IPS-15b (cell line): ENCODE results near the gene CCDC14.
"Not testable (repeated sequence)": the region's sequence is repeated elsewhere in the genome, so short reads cannot be mapped to it uniquely, and the experiment has no call there.

Experiments
- H3K27me3 ChIP-seq: one replicate; pipeline ENCODE4 v1.6.1; 2013; ENCODE audit warnings: low read length; ENCODE audit not compliant: control insufficient read depth, insufficient read depth
- H3K36me3 ChIP-seq: one replicate; pipeline ENCODE4 v1.6.1; 2013; ENCODE audit warnings: low read length; ENCODE audit not compliant: control insufficient read depth, insufficient read depth
- H3K4me1 ChIP-seq: one replicate; pipeline ENCODE4 v1.6.1; 2013; ENCODE audit warnings: mild to moderate bottlenecking, low read length; ENCODE audit not compliant: control insufficient read depth, insufficient read depth
- H3K4me3 ChIP-seq: one replicate; pipeline ENCODE4 v1.5.1; 2013; ENCODE audit warnings: low read depth, low read length
- H3K9ac ChIP-seq: one replicate; pipeline ENCODE4 v1.6.1; 2013; ENCODE audit warnings: low read depth, mild to moderate bottlenecking, low read length
- H3K9me3 ChIP-seq: one replicate; pipeline ENCODE4 v1.6.1; 2013; ENCODE audit warnings: mild to moderate bottlenecking, low read length; ENCODE audit not compliant: control insufficient read depth, insufficient read depth

Gene CCDC14

GRCh38 chr3:123960781-123961507 is at the start of gene CCDC14:
CCDC14 (minus strand) TSS chr3:123961229; CDS start chr3:123961173, 56 bp downstream.
- H3K9ac ChIP-seq, result peak within 1 kb of the TSS; percentile 97
- peak within 1 kb of the TSS; percentile 96 for H3K4me3 ChIP-seq
- peaks cover 20% of the 10 kb centered on the region for H3K27me3 ChIP-seq
- H3K9me3 ChIP-seq, result no peaks in the 10 kb centered on the region
- no peaks in the 10 kb centered on the region for H3K36me3 ChIP-seq
- H3K4me1 ChIP-seq, result no peaks in the 10 kb centered on the region

GRCh38 chr3:124008321-124008720 is 47.3 kb upstream of the CCDC14 start:
- H3K27me3 ChIP-seq, H3K9ac ChIP-seq, H3K4me3 ChIP-seq, H3K9me3 ChIP-seq, H3K4me1 ChIP-seq, H3K36me3 ChIP-seq: not testable (repeated sequence)

- H3K4me3 ChIP-seq, result no peak overlapping the region
- H3K9ac ChIP-seq, result no peak overlapping the region
- no peaks in the 10 kb centered on the region for H3K27me3 ChIP-seq
- no peaks in the 10 kb centered on the region for H3K4me1 ChIP-seq
- H3K9me3 ChIP-seq, result no peaks in the 10 kb centered on the region
- H3K36me3 ChIP-seq, result no peaks in the 10 kb centered on the region
Observed at GRCh38 chr3:124007186-124007585, 46.2 kb upstream of the CCDC14 start.

- H3K27me3 ChIP-seq, result peaks cover 13% of the 10 kb centered on the region
- not testable (repeated sequence) for H3K36me3 ChIP-seq, H3K9ac ChIP-seq, H3K4me1 ChIP-seq, H3K4me3 ChIP-seq, H3K9me3 ChIP-seq
Observed at GRCh38 chr3:124002405-124003079, 41.5 kb upstream of the CCDC14 start.

GRCh38 chr3:124001366-124001765 is 40.3 kb upstream of the CCDC14 start:
- not testable (repeated sequence) for H3K4me1 ChIP-seq, H3K9me3 ChIP-seq, H3K36me3 ChIP-seq, H3K9ac ChIP-seq, H3K4me3 ChIP-seq
- peaks cover 16% of the 10 kb centered on the region for H3K27me3 ChIP-seq

- Histone ChIP-seq H3K4me3 (no peak overlapping the region), H3K9me3 (no peaks in the 10 kb centered on the region), H3K27me3 (peaks cover 45% of the 10 kb centered on the region), H3K36me3 (no peaks in the 10 kb centered on the region), H3K4me1 (no peaks in the 10 kb centered on the region), H3K9ac (no peak overlapping the region)
Observed at GRCh38 chr3:123997543-123997942, 36.5 kb upstream of the CCDC14 start.

- H3K4me3 ChIP-seq, result no peak overlapping the region
- no peaks in the 10 kb centered on the region for H3K4me1 ChIP-seq
- H3K36me3 ChIP-seq, result no peaks in the 10 kb centered on the region
- peaks cover 59% of the 10 kb centered on the region for H3K27me3 ChIP-seq
- no peaks in the 10 kb centered on the region for H3K9me3 ChIP-seq
- no peak overlapping the region for H3K9ac ChIP-seq
Observed at GRCh38 chr3:123993818-123994217, 32.8 kb upstream of the CCDC14 start.

- H3K9me3 ChIP-seq, H3K4me1 ChIP-seq, H3K4me3 ChIP-seq, H3K9ac ChIP-seq, H3K36me3 ChIP-seq: not testable (repeated sequence)
- H3K27me3 ChIP-seq, result peaks cover 69% of the 10 kb centered on the region
Observed at GRCh38 chr3:123991730-123992588, 30.9 kb upstream of the CCDC14 start, which contains the start of gene ROPN1. ROPN1 (minus strand) TSS chr3:123992124; CDS start chr3:123980481, 11,643 bp downstream.

GRCh38 chr3:123986427-123986826 is 25.4 kb upstream of the CCDC14 start:
- Histone ChIP-seq H3K9ac (no peak overlapping the region), H3K9me3 (no peaks in the 10 kb centered on the region), H3K4me1 (no peaks in the 10 kb centered on the region), H3K27me3 (peaks cover 45% of the 10 kb centered on the region), H3K36me3 (no peaks in the 10 kb centered on the region), H3K4me3 (no peak overlapping the region)

- H3K4me1 ChIP-seq, result no peaks in the 10 kb centered on the region
Observed at GRCh38 chr3:123984957-123985356, 23.9 kb upstream of the CCDC14 start.

GRCh38 chr3:123984350-123984749 is 23.3 kb upstream of the CCDC14 start:
- H3K27me3 ChIP-seq, result peaks cover 32% of the 10 kb centered on the region
- no peaks in the 10 kb centered on the region for H3K4me1 ChIP-seq
- no peaks in the 10 kb centered on the region for H3K36me3 ChIP-seq
- H3K9ac ChIP-seq, result no peak overlapping the region
- no peaks in the 10 kb centered on the region for H3K9me3 ChIP-seq
- no peak overlapping the region for H3K4me3 ChIP-seq

More at GRCh38 chr3:123984957-123985356, 23.9 kb upstream of the CCDC14 start:
- Histone ChIP-seq H3K4me3 (no peak overlapping the region), H3K9ac (no peak overlapping the region), H3K27me3 (peaks cover 38% of the 10 kb centered on the region), H3K9me3 (no peaks in the 10 kb centered on the region), H3K36me3 (no peaks in the 10 kb centered on the region)
